H1 (cell line): ENCODE measurements around the gene CACNA2D1. TPM values are rescaled to one million over a fixed set of nuclear protein-coding genes. Genes with fewer than 3 reads are reported as not detected.

ENCODE experiments used
- CTCF ChIA-PET: fragments of 300-600 bp; sonication (Branson Sonifier 250); formaldehyde crosslinking; loops from one replicate; lab custom pipeline; 2021; ENCODE audit not compliant: partially characterized antibody; lab: Charles Lee
- POLR2A ChIA-PET: fragments of 300-600 bp; sonication (Branson Sonifier 250); formaldehyde crosslinking; loops from one replicate; lab custom pipeline; 2021; ENCODE audit warnings: inconsistent platforms; ENCODE audit not compliant: partially characterized antibody; lab: Charles Lee
- DNase-seq, 2 experiments: peaks; one replicate each; pipeline versions ENCODE4 v3.0.0 to v3.0.0-alpha.2; 2010 to 2022; ENCODE audit warnings: low spot score in 2 of 2, low read depth in 1 of 2, mixed read lengths in 1 of 2
- FAIRE-seq: peaks from 2 replicates; lab custom pipeline; 2011; peaks lifted over from hg19 to GRCh38; lab: Jason Lieb, UNC
- H2AFZ ChIP-seq: 2 replicates; pipeline ENCODE4 v1.8.1; 2012; ENCODE audit warnings: low read length, inconsistent platforms
- H2AK5ac ChIP-seq: 2 replicates; pipeline ENCODE4 v1.6.1; 2013; ENCODE audit warnings: low read depth, low read length
- H2BK120ac ChIP-seq: replicated peaks from 2 replicates; pipeline ENCODE3; 2013; ENCODE audit warnings: low read depth, low read length, inconsistent platforms
- H2BK12ac ChIP-seq: 2 replicates; pipeline ENCODE4 v1.6.1; 2013; ENCODE audit warnings: low read depth, low read length
- H2BK15ac ChIP-seq: 2 replicates; pipeline ENCODE4 v1.6.1; 2013; ENCODE audit warnings: low read length
- H2BK20ac ChIP-seq: 2 replicates; pipeline ENCODE4 v1.6.1; 2013; ENCODE audit warnings: low read length
- H2BK5ac ChIP-seq: 2 replicates; pipeline ENCODE4 v1.6.1; 2013; ENCODE audit warnings: low read depth, low read length
- H3K14ac ChIP-seq: 2 replicates; pipeline ENCODE4 v1.6.1; 2013; ENCODE audit warnings: inconsistent platforms; ENCODE audit not compliant: insufficient read length
- H3K18ac ChIP-seq: 2 replicates; pipeline ENCODE4 v1.6.1; 2013; ENCODE audit warnings: low read length; ENCODE audit errors: extremely low read depth
- H3K23ac ChIP-seq: 2 replicates; pipeline ENCODE4 v1.6.1; 2013; ENCODE audit warnings: inconsistent platforms; ENCODE audit not compliant: insufficient read length
- H3K23me2 ChIP-seq: 2 replicates; pipeline ENCODE4 v1.6.1; 2013; ENCODE audit warnings: low read depth, low read length
- H3K27ac ChIP-seq: 2 replicates; pipeline ENCODE4 v1.6.1; 2011; ENCODE audit warnings: low read depth, low read length, inconsistent platforms
- H3K27me3 ChIP-seq, 4 experiments: replicated peaks in 1 of 4; 1 replicate in 1 of 4; 2 replicates in 3 of 4; pipeline versions ENCODE4 v1.6.1 to v1.8.1; 2011 to 2013; ENCODE audit warnings: low read length in 3 of 4, mild to moderate bottlenecking in 3 of 4, inconsistent platforms in 2 of 4, mixed read lengths in 2 of 4, moderate library complexity in 1 of 4; ENCODE audit not compliant: control insufficient read depth in 3 of 4, insufficient read depth in 3 of 4; ENCODE audit errors: extremely low read depth in 1 of 4
- H3K36me3 ChIP-seq, 4 experiments: 2 replicates each; pipeline versions ENCODE4 v1.6.1 to v1.8.1; 2011 to 2013; ENCODE audit warnings: mild to moderate bottlenecking in 4 of 4, low read length in 3 of 4, moderate library complexity in 2 of 4, control low read depth in 1 of 4, inconsistent platforms in 1 of 4; ENCODE audit not compliant: insufficient read depth in 4 of 4, control insufficient read depth in 2 of 4
- H3K4ac ChIP-seq: replicated peaks from 2 replicates; pipeline ENCODE3; 2013; ENCODE audit warnings: low read length, low read depth, mixed read lengths, inconsistent platforms; ENCODE audit not compliant: insufficient read length
- H3K4me1 ChIP-seq, 4 experiments: replicated peaks in 1 of 4; 1 replicate in 1 of 4; 2 replicates in 3 of 4; pipeline versions ENCODE4 v1.6.1 to v1.8.1; 2011 to 2013; ENCODE audit warnings: low read length in 3 of 4, inconsistent platforms in 2 of 4, mixed read lengths in 1 of 4; ENCODE audit not compliant: insufficient read depth in 4 of 4, control insufficient read depth in 3 of 4
- H3K4me2 ChIP-seq, 2 experiments: 2 replicates each; pipeline versions ENCODE4 v1.6.1 to v1.8.1; 2011 to 2013; ENCODE audit warnings: low read depth in 2 of 2, low read length in 2 of 2, control low read depth in 1 of 2, inconsistent platforms in 1 of 2, mild to moderate bottlenecking in 1 of 2; ENCODE audit not compliant: insufficient read depth in 1 of 2
- H3K4me3 ChIP-seq, 4 experiments: fragments of 200-600, 300-600 bp in 1 of 4; sonication (generic), shearing (Covaris generic), sonication (Bioruptor Twin) in 1 of 4; 2 replicates each; pipeline versions ENCODE4 v1.5.1 to v1.8.1; 2011 to 2016; ENCODE audit warnings: low read length in 4 of 4, low read depth in 3 of 4, control low read depth in 2 of 4, inconsistent platforms in 2 of 4, mild to moderate bottlenecking in 2 of 4, mixed read lengths in 1 of 4, moderate library complexity in 1 of 4; ENCODE audit not compliant: insufficient read depth in 2 of 4; ENCODE audit errors: extremely low read depth in 1 of 4
- H3K56ac ChIP-seq: replicated peaks from 2 replicates; pipeline ENCODE3; 2013; ENCODE audit warnings: low read depth, mild to moderate bottlenecking, mixed read lengths, low read length, inconsistent platforms; ENCODE audit not compliant: insufficient read length
- H3K79me1 ChIP-seq: 2 replicates; pipeline ENCODE4 v1.6.1; 2013; ENCODE audit warnings: low read depth, low read length, control low read depth
- H3K79me2 ChIP-seq, 2 experiments: 2 replicates each; pipeline versions ENCODE4 v1.6.1 to v1.8.1; 2012 to 2013; ENCODE audit warnings: low read length in 2 of 2, mild to moderate bottlenecking in 2 of 2, inconsistent platforms in 1 of 2; ENCODE audit not compliant: insufficient read depth in 2 of 2, control insufficient read depth in 1 of 2
- H3K9ac ChIP-seq, 4 experiments: replicated peaks in 1 of 4; 1 replicate in 1 of 4; 2 replicates in 3 of 4; pipeline versions ENCODE4 v1.6.1 to v1.8.1; 2011 to 2013; ENCODE audit warnings: low read depth in 3 of 4, low read length in 3 of 4, control low read depth in 2 of 4, mild to moderate bottlenecking in 2 of 4, moderate library complexity in 2 of 4, inconsistent platforms in 1 of 4; ENCODE audit errors: extremely low read depth in 1 of 4
- H3K9me3 ChIP-seq, 2 experiments: 2 replicates each; pipeline versions ENCODE4 v1.6.1 to v1.8.1; 2012 to 2013; ENCODE audit warnings: mild to moderate bottlenecking in 2 of 2, moderate library complexity in 2 of 2, control low read depth in 1 of 2, inconsistent platforms in 1 of 2, low read depth in 1 of 2, low read length in 1 of 2, mixed read lengths in 1 of 2; ENCODE audit not compliant: insufficient read depth in 2 of 2
- H4K20me1 ChIP-seq, 2 experiments: replicated peaks in 1 of 2; 2 replicates each; pipeline versions ENCODE3 to v1.8.1; 2011 to 2013; ENCODE audit warnings: inconsistent platforms in 2 of 2, low read length in 2 of 2, mild to moderate bottlenecking in 1 of 2; ENCODE audit not compliant: insufficient read depth in 2 of 2, control insufficient read depth in 1 of 2
- H4K5ac ChIP-seq: 2 replicates; pipeline ENCODE4 v1.6.1; 2013; ENCODE audit warnings: low read length, low read depth, mixed read lengths, inconsistent platforms; ENCODE audit not compliant: insufficient read length
- H4K8ac ChIP-seq: 2 replicates; pipeline ENCODE4 v1.8.0; 2013; ENCODE audit warnings: mild to moderate bottlenecking, moderate library complexity, low read length, inconsistent platforms; ENCODE audit not compliant: insufficient read depth; ENCODE audit errors: extremely low read depth
- H4K91ac ChIP-seq: replicated peaks from 2 replicates; pipeline ENCODE3; 2013; ENCODE audit warnings: low read length, mixed read lengths, inconsistent platforms; ENCODE audit not compliant: insufficient read length
- ASH2L ChIP-seq: fragments of 200-600, 300-600 bp; sonication (generic); IDR thresholded peaks from one replicate; pipeline ENCODE4 v1.7.1; 2017; ENCODE audit warnings: low read length
- HDAC2 ChIP-seq, 2 experiments: fragments of 300-600 bp in 1 of 2; sonication (generic) in 1 of 2; IDR thresholded peaks; 2 replicates each; pipeline ENCODE4 v1.6.1; 2011 to 2012; ENCODE audit warnings: low read depth in 2 of 2, low read length in 2 of 2, mild to moderate bottlenecking in 2 of 2, moderate library complexity in 2 of 2, borderline replicate concordance in 1 of 2, inconsistent platforms in 1 of 2
- NRF1 ChIP-seq: IDR thresholded peaks from 2 replicates; pipeline ENCODE4 v1.6.1; 2011; ENCODE audit warnings: mild to moderate bottlenecking, low read depth, low read length, improper control_type of control experiment
- RNF2 ChIP-seq: fragments of 200-900, 300-1000 bp; sonication (generic); IDR thresholded peaks from 2 replicates; pipeline ENCODE4 v1.7.1; 2016; ENCODE audit warnings: borderline replicate concordance, low read depth, mild to moderate bottlenecking, antibody characterized with exemption, low read length; ENCODE audit not compliant: poor library complexity, severe bottlenecking; ENCODE audit errors: missing control alignments
- SIN3A ChIP-seq, 2 experiments: IDR thresholded peaks in 1 of 2; conservative IDR thresholded peaks in 1 of 2; 2 replicates each; pipeline ENCODE4 v1.6.1; 2011 to 2012; ENCODE audit warnings: low read length in 2 of 2, improper control_type of control experiment in 1 of 2, low read depth in 1 of 2, mild to moderate bottlenecking in 1 of 2
- SP1 ChIP-seq: IDR thresholded peaks from 2 replicates; pipeline ENCODE4 v1.6.1; 2011; ENCODE audit warnings: low read depth, low read length
- TBP ChIP-seq: IDR thresholded peaks from 2 replicates; pipeline ENCODE4 v1.6.1; 2011; ENCODE audit warnings: low read depth, low read length, improper control_type of control experiment
- TEAD4 ChIP-seq: IDR thresholded peaks from 2 replicates; pipeline ENCODE4 v1.6.1; 2012; ENCODE audit warnings: low read depth, low read length, inconsistent platforms, mixed read lengths
- WGBS, 2 experiments: shearing (Covaris generic) in 1 of 2; methylation state at CpG; one replicate each; pipeline versions ENCODE4 v1.1.6 to v1.1.7; 2013 to 2015; ENCODE audit warnings: low lambda C conversion rate in 2 of 2, mixed read lengths in 2 of 2, inconsistent platforms in 1 of 2, low coverage in 1 of 2, missing lambda C conversion rate in 1 of 2; ENCODE audit not compliant: insufficient replicate concordance in 2 of 2, insufficient coverage in 1 of 2, insufficient read length in 1 of 2; ENCODE audit errors: extremely low coverage in 1 of 2, missing lambda C conversion rate in 1 of 2; 5-methylcytosine and 5-hydroxymethylcytosine counted together
- polyA plus RNA-seq, 7 experiments: library from polyadenylated mRNA; depleted of rRNA in 3 of 7; stranded (reverse) in 5 of 7; unstranded in 2 of 7; fragments of >200 nt in 5 of 7; fragments of 200-250 nt in 2 of 7; gene quantifications; 1 replicate in 5 of 7; 2 replicates in 1 of 7; 4 replicates in 1 of 7; pipeline versions ENCODE4 v1.2.1 to v1.2.3, GENCODE V29; 2011 to 2013; ENCODE audit warnings: missing spikeins in 2 of 7, mixed read lengths in 2 of 7
- total RNA-seq: library from RNA; stranded (reverse); fragmentation: NEBNext Ultra II Directional; extraction: Animal tissue kit (Norgen Biotek cat#: 25700); gene quantifications from 2 replicates; pipeline ENCODE4 v1.2.1, GENCODE V29; 2021

Gene CACNA2D1
- total and polyA plus RNA-seq, 2 of the 8 experiments (the other 6 are each of a cell fraction or from before 2014, with no cell fraction given) = 4.3 to 27.3 TPM

GRCh38 chr7:81983406-81983805, 460.2 kb downstream of the CACNA2D1 start:
- CTCF ChIA-PET = no interaction called here
- no peak overlapping the region for H2BK20ac ChIP-seq
- no peaks in the 10 kb centered on the region; a peak in 1 of 8 replicates for H3K36me3 ChIP-seq
- H3K27me3 ChIP-seq = no peaks in the 10 kb centered on the region
- no peak overlapping the region for H4K5ac ChIP-seq
- H3K79me1 ChIP-seq = no peaks in the 10 kb centered on the region
- H2BK5ac ChIP-seq = no peak overlapping the region
- no peaks in the 10 kb centered on the region for H3K9me3 ChIP-seq
- no peak overlapping the region for H3K9ac ChIP-seq
- FAIRE-seq (no peak), DNase-seq (no peak)
- no peak overlapping the region for H3K4ac ChIP-seq
- H3K4me3 ChIP-seq = no peak overlapping the region
- H3K4me2 ChIP-seq = no peak overlapping the region
- H3K79me2 ChIP-seq = no peaks in the 10 kb centered on the region
- no peaks in the 10 kb centered on the region for H3K4me1 ChIP-seq
- peaks cover 0 to 1% of the 10 kb centered on the region in 2 experiments for H4K20me1 ChIP-seq
- H3K27ac ChIP-seq = no peak overlapping the region
- no peak overlapping the region for H3K14ac ChIP-seq
- H4K91ac ChIP-seq = no peak overlapping the region
- no peak overlapping the region for H2BK120ac ChIP-seq
- no peak overlapping the region for H3K18ac ChIP-seq
- H3K56ac ChIP-seq = no peak overlapping the region
- H3K23me2 ChIP-seq = no peaks in the 10 kb centered on the region
- POLR2A ChIA-PET = no interaction called here
- 81% methylated on average over 3 of the region's 3 CpGs; no CpG with 5 or more reads in 1 of the 2 experiments for WGBS, 2 experiments
- no peak overlapping the region for H2BK15ac ChIP-seq
- H2AK5ac ChIP-seq = no peak overlapping the region
- H2BK12ac ChIP-seq = no peak overlapping the region
- H2AFZ ChIP-seq = no peak overlapping the region
- no peak overlapping the region for H3K23ac ChIP-seq
- TF ChIP-seq SIN3A (conservative IDR thresholded peaks at IDR 0.05 in 1 of 2, IDR thresholded peaks at IDR 0.05 in 1 of 2; ENCODE audit: low read depth in 1 of 2, low read length in 2 of 2) (no peak), TEAD4 (no peak), HDAC2 (IDR thresholded peaks at IDR 0.05; ENCODE audit: borderline replicate concordance in 1 of 2, low read depth in 2 of 2, low read length in 2 of 2) (no peak), SP1 (no peak), TBP (no peak), NRF1 (no peak), ASH2L (no peak), RNF2 (no peak)
- H4K8ac ChIP-seq = no peak overlapping the region
